SK-N-SH treated with all-trans-retinoic acid at 6 μM for 48 hours (cell line): ENCODE data around the gene HDAC4.

Experiments
- ATAC-seq: fragments of 200-7000 bp; cut with Tn5 transposase; 3 replicates; pipeline ENCODE4 v1.9.1; 2020; ENCODE audit warnings: mild to moderate bottlenecking, moderate library complexity
- ARNTL ChIP-seq: fragments of 450-650 bp; formaldehyde crosslinking; IDR thresholded peaks from 2 replicates; pipeline ENCODE4 v1.5.0; 2020; ENCODE audit warnings: low read depth, mild to moderate bottlenecking, moderate library complexity, borderline replicate concordance
- CSDC2 ChIP-seq: fragments of 250-450 bp; sonication (Bioruptor Pico); IDR thresholded peaks from 2 replicates; pipeline ENCODE4 v1.5.0; 2020; ENCODE audit warnings: mild to moderate bottlenecking, moderate library complexity
- ESRRG ChIP-seq: fragments of 250-450 bp; sonication (Bioruptor Pico); IDR thresholded peaks from 2 replicates; pipeline ENCODE4 v1.6.1; 2021; ENCODE audit warnings: mild to moderate bottlenecking
- ISL1 ChIP-seq: fragments of 250-450 bp; sonication (Bioruptor Pico); IDR thresholded peaks from 2 replicates; pipeline ENCODE4 v2.1.2; 2022; ENCODE audit warnings: mild to moderate bottlenecking, moderate library complexity
- RARB ChIP-seq: fragments of 250-450 bp; sonication (Bioruptor Pico); IDR thresholded peaks from 2 replicates; pipeline ENCODE4 v1.8.0; 2021; ENCODE audit warnings: mild to moderate bottlenecking, moderate library complexity
- SNAI2 ChIP-seq: fragments of 250-450 bp; sonication (Bioruptor Pico); IDR thresholded peaks from 2 replicates; pipeline ENCODE4 v1.5.0; 2020; ENCODE audit warnings: mild to moderate bottlenecking, moderate library complexity
- TCF4 ChIP-seq: fragments of 250-450 bp; sonication (Bioruptor Pico); IDR thresholded peaks from 2 replicates; pipeline ENCODE4 v1.8.0; 2021; ENCODE audit warnings: mild to moderate bottlenecking, moderate library complexity, borderline replicate concordance
- ZC3H10 ChIP-seq: fragments of 250-450 bp; sonication (Bioruptor Pico); IDR thresholded peaks from 2 replicates; pipeline ENCODE4 v1.5.1; 2021; ENCODE audit warnings: mild to moderate bottlenecking, moderate library complexity
- ZFP3 ChIP-seq: fragments of 250-450 bp; sonication (Bioruptor Pico); IDR thresholded peaks from 2 replicates; pipeline ENCODE4 v1.5.0; 2020; ENCODE audit warnings: mild to moderate bottlenecking, moderate library complexity
- ZFP30 ChIP-seq: fragments of 450-650 bp; formaldehyde crosslinking; IDR thresholded peaks from 2 replicates; pipeline ENCODE4 v1.5.0; 2022; ENCODE audit warnings: mild to moderate bottlenecking, moderate library complexity
- ZNF70 ChIP-seq: fragments of 450-650 bp; formaldehyde crosslinking; IDR thresholded peaks from 2 replicates; pipeline ENCODE4 v1.5.0; 2020; ENCODE audit warnings: mild to moderate bottlenecking, moderate library complexity
- ZNF8 ChIP-seq: fragments of 450-650 bp; formaldehyde crosslinking; IDR thresholded peaks from 2 replicates; pipeline ENCODE4 v1.5.0; 2020; ENCODE audit warnings: mild to moderate bottlenecking, moderate library complexity
- TF ChIP-seq, protein P1 (sequence below): fragments of 250-450 bp; sonication (Bioruptor Pico); IDR thresholded peaks from 2 replicates; pipeline ENCODE4 v1.8.0; 2020; ENCODE audit warnings: mild to moderate bottlenecking, moderate library complexity, borderline replicate concordance
- TF ChIP-seq, protein P2 (sequence below): fragments of 250-450 bp; sonication (Bioruptor Pico); IDR thresholded peaks from 2 replicates; pipeline ENCODE4 v1.8.0; 2021; ENCODE audit warnings: low read depth, mild to moderate bottlenecking, moderate library complexity, borderline replicate concordance
- TF ChIP-seq, protein P3 (sequence below): fragments of 250-450 bp; sonication (Bioruptor Pico); IDR thresholded peaks from 2 replicates; pipeline ENCODE4 v1.5.0; 2020; ENCODE audit warnings: mild to moderate bottlenecking, moderate library complexity

The HDAC4 gene

DNA sequence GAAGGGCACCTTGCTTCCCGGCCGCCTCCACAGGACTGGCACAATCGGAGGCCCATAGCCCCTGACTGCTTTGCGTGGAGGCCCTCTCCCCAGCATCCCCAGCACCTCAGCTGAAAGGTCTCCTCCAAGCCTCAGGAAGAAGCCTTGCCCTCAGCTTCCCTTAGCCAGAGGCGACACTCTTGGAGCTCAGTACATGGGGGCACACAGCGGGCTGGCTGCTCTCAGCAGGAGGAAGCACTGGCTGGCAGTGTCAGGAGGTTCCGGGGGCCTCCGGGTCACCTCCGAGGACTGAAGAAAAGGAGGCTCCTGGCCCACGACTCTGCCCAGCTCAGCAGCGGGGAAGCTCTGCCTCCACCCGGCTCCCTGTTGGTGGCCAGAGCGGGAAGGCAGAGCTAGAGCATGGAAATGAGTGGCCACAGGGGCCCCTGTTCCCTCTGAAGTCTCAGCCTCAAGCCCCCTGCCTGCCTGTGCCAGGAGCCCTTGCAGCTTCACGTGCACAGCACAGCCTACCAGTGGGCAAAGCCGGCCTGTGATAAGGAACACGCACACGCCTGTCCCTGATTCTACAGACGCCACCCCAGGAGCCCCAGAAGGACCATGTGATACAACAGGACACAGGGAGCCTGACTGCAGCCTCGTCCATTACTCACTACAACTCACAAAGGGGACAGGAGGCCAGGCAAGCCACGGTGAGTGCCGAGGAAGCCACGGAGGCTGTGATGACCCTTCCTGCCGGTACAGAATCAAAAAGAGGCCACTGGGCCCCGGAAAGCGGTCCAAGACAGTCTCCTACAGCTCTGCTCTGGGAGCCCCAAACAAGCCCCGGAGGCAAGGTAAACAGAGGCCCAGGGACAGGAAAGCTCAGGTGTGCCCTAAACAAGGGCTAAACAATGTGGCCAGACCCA, 15.5 kb downstream of the HDAC4 start:
- ATAC-seq, result no peak
- TF ChIP-seq ESRRG (CRISPR knock-in tag) (no peak), ZFP30 (CRISPR knock-in tag) (no peak), TCF4 (CRISPR knock-in tag) (no peak), ZNF70 (no peak), ZFP3 (CRISPR knock-in tag) (no peak)
- TF ChIP-seq, protein P1, sequence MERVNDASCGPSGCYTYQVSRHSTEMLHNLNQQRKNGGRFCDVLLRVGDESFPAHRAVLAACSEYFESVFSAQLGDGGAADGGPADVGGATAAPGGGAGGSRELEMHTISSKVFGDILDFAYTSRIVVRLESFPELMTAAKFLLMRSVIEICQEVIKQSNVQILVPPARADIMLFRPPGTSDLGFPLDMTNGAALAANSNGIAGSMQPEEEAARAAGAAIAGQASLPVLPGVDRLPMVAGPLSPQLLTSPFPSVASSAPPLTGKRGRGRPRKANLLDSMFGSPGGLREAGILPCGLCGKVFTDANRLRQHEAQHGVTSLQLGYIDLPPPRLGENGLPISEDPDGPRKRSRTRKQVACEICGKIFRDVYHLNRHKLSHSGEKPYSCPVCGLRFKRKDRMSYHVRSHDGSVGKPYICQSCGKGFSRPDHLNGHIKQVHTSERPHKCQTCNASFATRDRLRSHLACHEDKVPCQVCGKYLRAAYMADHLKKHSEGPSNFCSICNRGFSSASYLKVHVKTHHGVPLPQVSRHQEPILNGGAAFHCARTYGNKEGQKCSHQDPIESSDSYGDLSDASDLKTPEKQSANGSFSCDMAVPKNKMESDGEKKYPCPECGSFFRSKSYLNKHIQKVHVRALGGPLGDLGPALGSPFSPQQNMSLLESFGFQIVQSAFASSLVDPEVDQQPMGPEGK (CRISPR knock-in tag), result no peak
- TF ChIP-seq, protein P2, sequence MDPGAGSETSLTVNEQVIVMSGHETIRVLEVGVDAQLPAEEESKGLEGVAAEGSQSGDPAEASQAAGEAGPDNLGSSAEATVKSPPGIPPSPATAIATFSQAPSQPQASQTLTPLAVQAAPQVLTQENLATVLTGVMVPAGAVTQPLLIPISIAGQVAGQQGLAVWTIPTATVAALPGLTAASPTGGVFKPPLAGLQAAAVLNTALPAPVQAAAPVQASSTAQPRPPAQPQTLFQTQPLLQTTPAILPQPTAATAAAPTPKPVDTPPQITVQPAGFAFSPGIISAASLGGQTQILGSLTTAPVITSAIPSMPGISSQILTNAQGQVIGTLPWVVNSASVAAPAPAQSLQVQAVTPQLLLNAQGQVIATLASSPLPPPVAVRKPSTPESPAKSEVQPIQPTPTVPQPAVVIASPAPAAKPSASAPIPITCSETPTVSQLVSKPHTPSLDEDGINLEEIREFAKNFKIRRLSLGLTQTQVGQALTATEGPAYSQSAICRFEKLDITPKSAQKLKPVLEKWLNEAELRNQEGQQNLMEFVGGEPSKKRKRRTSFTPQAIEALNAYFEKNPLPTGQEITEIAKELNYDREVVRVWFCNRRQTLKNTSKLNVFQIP (CRISPR knock-in tag), result no peak
- TF ChIP-seq, protein P3, sequence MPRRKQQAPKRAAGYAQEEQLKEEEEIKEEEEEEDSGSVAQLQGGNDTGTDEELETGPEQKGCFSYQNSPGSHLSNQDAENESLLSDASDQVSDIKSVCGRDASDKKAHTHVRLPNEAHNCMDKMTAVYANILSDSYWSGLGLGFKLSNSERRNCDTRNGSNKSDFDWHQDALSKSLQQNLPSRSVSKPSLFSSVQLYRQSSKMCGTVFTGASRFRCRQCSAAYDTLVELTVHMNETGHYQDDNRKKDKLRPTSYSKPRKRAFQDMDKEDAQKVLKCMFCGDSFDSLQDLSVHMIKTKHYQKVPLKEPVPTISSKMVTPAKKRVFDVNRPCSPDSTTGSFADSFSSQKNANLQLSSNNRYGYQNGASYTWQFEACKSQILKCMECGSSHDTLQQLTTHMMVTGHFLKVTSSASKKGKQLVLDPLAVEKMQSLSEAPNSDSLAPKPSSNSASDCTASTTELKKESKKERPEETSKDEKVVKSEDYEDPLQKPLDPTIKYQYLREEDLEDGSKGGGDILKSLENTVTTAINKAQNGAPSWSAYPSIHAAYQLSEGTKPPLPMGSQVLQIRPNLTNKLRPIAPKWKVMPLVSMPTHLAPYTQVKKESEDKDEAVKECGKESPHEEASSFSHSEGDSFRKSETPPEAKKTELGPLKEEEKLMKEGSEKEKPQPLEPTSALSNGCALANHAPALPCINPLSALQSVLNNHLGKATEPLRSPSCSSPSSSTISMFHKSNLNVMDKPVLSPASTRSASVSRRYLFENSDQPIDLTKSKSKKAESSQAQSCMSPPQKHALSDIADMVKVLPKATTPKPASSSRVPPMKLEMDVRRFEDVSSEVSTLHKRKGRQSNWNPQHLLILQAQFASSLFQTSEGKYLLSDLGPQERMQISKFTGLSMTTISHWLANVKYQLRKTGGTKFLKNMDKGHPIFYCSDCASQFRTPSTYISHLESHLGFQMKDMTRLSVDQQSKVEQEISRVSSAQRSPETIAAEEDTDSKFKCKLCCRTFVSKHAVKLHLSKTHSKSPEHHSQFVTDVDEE (CRISPR knock-in tag), result no peak

DNA sequence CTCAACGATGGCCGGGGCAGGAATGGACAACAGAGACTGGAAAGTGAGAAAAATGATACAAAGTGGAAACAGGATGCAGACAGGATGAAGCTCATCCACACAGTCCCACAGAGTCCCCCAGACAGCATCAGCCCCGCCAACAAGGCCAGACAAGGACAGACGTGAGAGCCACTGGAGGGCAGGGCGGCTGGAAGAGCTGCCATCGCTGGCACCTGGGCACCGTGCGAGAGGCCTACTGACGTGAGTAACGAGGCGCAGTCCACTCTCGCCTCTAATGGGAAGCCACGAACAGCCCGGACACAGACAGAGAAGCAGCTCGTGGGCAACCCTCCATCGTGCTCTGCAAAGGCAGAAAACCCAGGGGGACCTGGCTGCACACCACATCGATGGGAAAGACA, 17.1 kb downstream of the HDAC4 start:
- no peak for ATAC-seq
- no peak for TF ChIP-seq ZNF8 (CRISPR knock-in tag)
- TF ChIP-seq, protein P3 (CRISPR knock-in tag), result no peak
- TF ChIP-seq, protein P1 (CRISPR knock-in tag), result no peak

DNA sequence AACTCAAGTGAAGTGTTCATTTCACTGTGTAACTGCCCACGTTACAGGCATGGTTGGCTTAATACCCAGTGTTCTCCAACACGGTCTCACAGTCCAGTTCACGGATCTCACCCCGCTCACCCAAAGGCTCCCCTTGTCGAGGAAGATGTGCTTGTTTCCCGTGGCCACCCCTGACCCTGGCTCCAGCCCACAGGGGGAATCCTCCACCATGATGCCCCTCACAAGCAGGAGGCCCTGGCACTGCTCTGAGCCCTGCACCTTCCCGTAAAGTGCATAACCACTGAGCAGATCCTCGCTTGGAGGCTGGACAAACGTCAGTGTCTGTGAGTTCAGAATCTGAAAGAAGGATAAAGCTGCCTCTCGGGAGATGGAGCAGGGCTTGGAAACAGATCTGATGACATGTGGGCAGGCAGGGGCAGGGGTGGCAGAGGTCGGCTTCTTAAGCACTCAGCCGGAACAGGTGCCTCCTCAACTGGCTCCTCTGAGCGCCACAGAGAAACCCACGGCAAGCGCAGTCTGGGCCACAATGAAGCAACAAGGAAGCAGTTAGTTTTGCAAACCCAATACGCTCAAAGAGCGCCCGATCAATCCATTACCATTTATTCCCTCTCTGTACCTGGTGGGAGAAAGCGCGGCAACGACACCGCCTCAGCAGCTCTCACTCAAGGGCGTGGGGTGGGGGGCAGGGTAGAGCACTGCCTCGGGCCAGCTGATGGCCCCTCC, 17.6 kb downstream of the HDAC4 start:
- TF ChIP-seq ARNTL, result no peak
- no peak for TF ChIP-seq ISL1 (CRISPR knock-in tag)
- TF ChIP-seq ZC3H10 (CRISPR knock-in tag), result no peak
- TF ChIP-seq CSDC2 (CRISPR knock-in tag), result no peak
- TF ChIP-seq ESRRG (CRISPR knock-in tag), result no peak
- no peak for TF ChIP-seq RARB (CRISPR knock-in tag)
- no peak for TF ChIP-seq SNAI2
- TF ChIP-seq, all 23 proteins: peak for 0
- ATAC-seq, result no peak
